VCaP (cell line): Measurements from ENCODE around the gene STARD10.

Experiments
- H3K27ac ChIP-seq: fragments of 450-650 bp; 2 replicates; pipeline ENCODE4 v1.5.1; 2017
- CTCF ChIP-seq: fragments of 450-650 bp; conservative IDR thresholded peaks from 2 replicates; pipeline ENCODE4 v1.5.1; 2017; ENCODE audit warnings: mild to moderate bottlenecking, moderate library complexity

STARD10 gene

GRCh38 chr11:72736452-72737069 lies 57.3 kb downstream of the STARD10 start:
- H3K27ac ChIP-seq: no peak overlapping the region
- TF ChIP-seq CTCF: no peak

- H3K27ac ChIP-seq: no peak overlapping the region
- TF ChIP-seq CTCF: no peak
These were observed 58.3 kb downstream of the STARD10 start for GRCh38 chr11:72735495-72736027.

GRCh38 chr11:72732329-72732728 lies 61.5 kb downstream of the STARD10 start:
- no peak for TF ChIP-seq CTCF
- no peak overlapping the region for H3K27ac ChIP-seq

- TF ChIP-seq CTCF: no peak
- H3K27ac ChIP-seq: no peak overlapping the region
These were observed 63.1 kb downstream of the STARD10 start for GRCh38 chr11:72730737-72731136.

GRCh38 chr11:72730243-72730642 lies 63.6 kb downstream of the STARD10 start:
- no peak for TF ChIP-seq CTCF
- H3K27ac ChIP-seq: no peak overlapping the region

- no peak overlapping the region for H3K27ac ChIP-seq
- TF ChIP-seq CTCF: no peak
These were observed 66.3 kb downstream of the STARD10 start for GRCh38 chr11:72727521-72727920.

GRCh38 chr11:72726266-72727220 lies 67.3 kb downstream of the STARD10 start:
- H3K27ac ChIP-seq: no peak overlapping the region
- no peak for TF ChIP-seq CTCF
